ENCODE measurements around the gene ITGA8.

- TF ChIP-seq SP1 (IDR thresholded peaks at IDR 0.05; ENCODE audit: low read depth) (no peak), POLR2AphosphoS5 (IDR thresholded peaks at IDR 0.05; ENCODE audit: low read depth, low read length) (no peak)
- TF ChIP-seq, protein P1, sequence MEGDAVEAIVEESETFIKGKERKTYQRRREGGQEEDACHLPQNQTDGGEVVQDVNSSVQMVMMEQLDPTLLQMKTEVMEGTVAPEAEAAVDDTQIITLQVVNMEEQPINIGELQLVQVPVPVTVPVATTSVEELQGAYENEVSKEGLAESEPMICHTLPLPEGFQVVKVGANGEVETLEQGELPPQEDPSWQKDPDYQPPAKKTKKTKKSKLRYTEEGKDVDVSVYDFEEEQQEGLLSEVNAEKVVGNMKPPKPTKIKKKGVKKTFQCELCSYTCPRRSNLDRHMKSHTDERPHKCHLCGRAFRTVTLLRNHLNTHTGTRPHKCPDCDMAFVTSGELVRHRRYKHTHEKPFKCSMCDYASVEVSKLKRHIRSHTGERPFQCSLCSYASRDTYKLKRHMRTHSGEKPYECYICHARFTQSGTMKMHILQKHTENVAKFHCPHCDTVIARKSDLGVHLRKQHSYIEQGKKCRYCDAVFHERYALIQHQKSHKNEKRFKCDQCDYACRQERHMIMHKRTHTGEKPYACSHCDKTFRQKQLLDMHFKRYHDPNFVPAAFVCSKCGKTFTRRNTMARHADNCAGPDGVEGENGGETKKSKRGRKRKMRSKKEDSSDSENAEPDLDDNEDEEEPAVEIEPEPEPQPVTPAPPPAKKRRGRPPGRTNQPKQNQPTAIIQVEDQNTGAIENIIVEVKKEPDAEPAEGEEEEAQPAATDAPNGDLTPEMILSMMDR (IDR thresholded peaks at IDR 0.05 in 2 of 3, conservative IDR thresholded peaks at IDR 0.05 in 1 of 3; ENCODE audit: borderline replicate concordance in 1 of 3, insufficient read depth in 1 of 3, low read depth in 2 of 3, low read length in 2 of 3), result no peak
These were observed 215.5 kb downstream of the ITGA8 start for GRCh38 chr10:15504101-15504840.
